K562 (cell line): ENCODE results near the gene CDS1. TPM values are rescaled to one million over a fixed set of nuclear protein-coding genes. Genes with fewer than 3 reads are reported as not detected.

Experiments
- ATAC-seq: fragments of 200-7000 bp; cut with Tn5 transposase; 3 replicates; pipeline ENCODE4 v1.9.1; 2020; ENCODE audit warnings: moderate library complexity
- BruUV-seq: library from RNA; stranded (reverse); fragments of 400-500 nt; replicated peaks from 2 replicates; lab custom pipeline; 2021; lab: Mats Ljungman, UMichigan
- CTCF ChIA-PET: fragments of 300-600 bp; formaldehyde crosslinking; extraction: SDS; loops from one replicate; lab custom pipeline; 2021; ENCODE audit warnings: low intra/inter-chr PET ratio; lab: Yijun Ruan, JAX
- POLR2A ChIA-PET: fragments of 300-600, 350-650 bp; sonication (Branson Sonifier 250); formaldehyde crosslinking; extraction: SDS; loops from one replicate; lab custom pipeline; 2021; ENCODE audit warnings: antibody characterized with exemption, inconsistent platforms; lab: Yijun Ruan, JAX
- DNase-seq, 4 experiments: peaks; one replicate each; pipeline versions ENCODE4 v3.0.0 to v3.0.0-alpha.2; 2011 to 2018; ENCODE audit warnings: low spot score in 3 of 4, mixed read lengths in 3 of 4; ENCODE audit errors: extremely low read depth in 1 of 4
- FAIRE-seq: peaks from 2 replicates; lab custom pipeline; 2011; peaks lifted over from hg19 to GRCh38; lab: Jason Lieb, UNC
- H2AFZ ChIP-seq: 2 replicates; pipeline ENCODE4 v1.6.0; 2011; ENCODE audit warnings: low read depth, low read length, control low read depth, inconsistent platforms
- H3K27ac ChIP-seq: fragments of 200-600 bp; 3 replicates; pipeline ENCODE4 v1.8.0; 2011; ENCODE audit warnings: low read depth, mild to moderate bottlenecking, control low read depth, inconsistent platforms, low read length, moderate library complexity, mixed read lengths; ENCODE audit errors: extremely low read depth
- H3K27me3 ChIP-seq, 2 experiments: fragments of 300-600 bp in 1 of 2; 2 replicates in 1 of 2; 3 replicates in 1 of 2; pipeline versions ENCODE4 v1.6.0 to v1.8.0; 2011; ENCODE audit warnings: inconsistent platforms in 2 of 2, low read length in 2 of 2, mild to moderate bottlenecking in 1 of 2, mixed read lengths in 1 of 2, moderate library complexity in 1 of 2; ENCODE audit not compliant: control insufficient read depth in 2 of 2, insufficient read depth in 2 of 2
- H3K36me3 ChIP-seq: fragments of 300-600 bp; 3 replicates; pipeline ENCODE4 v1.8.0; 2011; ENCODE audit warnings: mild to moderate bottlenecking, low read length, inconsistent platforms; ENCODE audit not compliant: control insufficient read depth, insufficient read depth
- H3K4me1 ChIP-seq, 2 experiments: fragments of 200-600 bp in 1 of 2; replicated peaks in 1 of 2; 2 replicates in 1 of 2; 3 replicates in 1 of 2; pipeline versions ENCODE4 v1.5.1 to v1.8.0; 2011; ENCODE audit warnings: inconsistent platforms in 2 of 2, low read length in 2 of 2, mild to moderate bottlenecking in 1 of 2, mixed read lengths in 1 of 2, moderate library complexity in 1 of 2; ENCODE audit not compliant: control insufficient read depth in 2 of 2, insufficient read depth in 2 of 2
- H3K4me2 ChIP-seq: 2 replicates; pipeline ENCODE4 v1.6.1; 2011; ENCODE audit warnings: low read length, control low read depth, inconsistent platforms, mixed read lengths; ENCODE audit not compliant: insufficient read depth
- H3K4me3 ChIP-seq: fragments of 200-600 bp; sonication (generic), shearing (Covaris generic); 2 replicates; pipeline ENCODE4 v1.5.1; 2016; ENCODE audit warnings: control low read depth, inconsistent platforms
- H3K79me2 ChIP-seq: fragments of 200-600 bp; 3 replicates; pipeline ENCODE4 v1.8.0; 2011; ENCODE audit warnings: low read length, inconsistent platforms; ENCODE audit not compliant: control insufficient read depth, insufficient read depth
- H3K9ac ChIP-seq, 2 experiments: 2 replicates each; pipeline versions ENCODE4 v1.6.0 to v1.6.1; 2011; ENCODE audit warnings: low read depth in 2 of 2, low read length in 2 of 2, control low read depth in 1 of 2, inconsistent platforms in 1 of 2, mild to moderate bottlenecking in 1 of 2, mixed read lengths in 1 of 2; ENCODE audit not compliant: insufficient read depth in 1 of 2
- H3K9me1 ChIP-seq: one replicate; pipeline ENCODE4 v1.6.0; 2011; ENCODE audit warnings: inconsistent platforms, mild to moderate bottlenecking, low read length, moderate library complexity; ENCODE audit not compliant: control insufficient read depth, insufficient read depth
- H3K9me3 ChIP-seq: replicated peaks from 2 replicates; pipeline ENCODE4 v1.5.1; 2011; ENCODE audit warnings: low read depth, low read length, inconsistent platforms; ENCODE audit not compliant: control insufficient read depth, insufficient read depth
- H4K20me1 ChIP-seq: replicated peaks from 2 replicates; pipeline ENCODE4 v1.6.1; 2011; ENCODE audit warnings: low read length, inconsistent platforms, mixed read lengths; ENCODE audit not compliant: control insufficient read depth, insufficient read depth
- ATF3 ChIP-seq, 2 experiments: fragments of 450-650 bp in 1 of 2; sonication (generic) in 1 of 2; formaldehyde crosslinking in 1 of 2; IDR thresholded peaks in 1 of 2; conservative IDR thresholded peaks in 1 of 2; 2 replicates each; pipeline versions ENCODE4 v1.6.1 to v1.8.1; 2016 to 2023; ENCODE audit warnings: mild to moderate bottlenecking in 2 of 2, moderate library complexity in 2 of 2, inconsistent platforms in 1 of 2, missing genetic modification reagents in 1 of 2
- BDP1 ChIP-seq: IDR thresholded peaks from 3 replicates; pipeline ENCODE4 v1.6.1; 2011; ENCODE audit not compliant: insufficient read length, insufficient read depth
- CBFA2T2 ChIP-seq: fragments of 450-650 bp; conservative IDR thresholded peaks from 2 replicates; pipeline ENCODE4 v1.6.1; 2017; ENCODE audit warnings: mild to moderate bottlenecking
- CHD1 ChIP-seq: fragments of 200-600 bp; sonication (generic); IDR thresholded peaks from one replicate; pipeline ENCODE4 v1.6.1; 2012; ENCODE audit warnings: mild to moderate bottlenecking, moderate library complexity, low read length, inconsistent platforms
- E2F6 ChIP-seq, 2 experiments: IDR thresholded peaks; 2 replicates each; pipeline ENCODE4 v1.6.1; 2011; ENCODE audit warnings: borderline replicate concordance in 1 of 2, control low read depth in 1 of 2, low read depth in 1 of 2, low read length in 1 of 2, mild to moderate bottlenecking in 1 of 2, mixed read lengths in 1 of 2, moderate library complexity in 1 of 2; ENCODE audit not compliant: insufficient read depth in 1 of 2, insufficient read length in 1 of 2, poor library complexity in 1 of 2, severe bottlenecking in 1 of 2; ENCODE audit errors: extremely low read depth in 1 of 2
- HNRNPK ChIP-seq: fragments of 200-400 bp; formaldehyde crosslinking; IDR thresholded peaks from one replicate; pipeline ENCODE4 v1.6.1; 2018; ENCODE audit warnings: mild to moderate bottlenecking, low read depth, low read length; ENCODE audit not compliant: poor library complexity, severe bottlenecking
- KAT8 ChIP-seq: fragments of 450-650 bp; IDR thresholded peaks from 2 replicates; pipeline ENCODE4 v1.6.1; 2016; ENCODE audit warnings: low read depth, mild to moderate bottlenecking
- RBBP5 ChIP-seq: fragments of 200-600 bp; sonication (generic); IDR thresholded peaks from 2 replicates; pipeline ENCODE4 v1.6.1; 2012; ENCODE audit warnings: borderline replicate concordance, mild to moderate bottlenecking, low read length, control low read depth, inconsistent platforms; ENCODE audit not compliant: insufficient read depth, poor library complexity, severe bottlenecking
- RBM25 ChIP-seq: fragments of 200-400 bp; formaldehyde crosslinking; IDR thresholded peaks from 2 replicates; pipeline ENCODE4 v1.6.1; 2018; ENCODE audit warnings: low read length, low read depth, moderate library complexity; ENCODE audit not compliant: severe bottlenecking
- RBM39 ChIP-seq: fragments of 200-400 bp; formaldehyde crosslinking; optimal IDR thresholded peaks from 2 replicates; pipeline ENCODE3; 2018; ENCODE audit warnings: low read depth, low read length
- SRSF9 ChIP-seq: fragments of 200-400 bp; formaldehyde crosslinking; IDR thresholded peaks from 2 replicates; pipeline ENCODE4 v1.6.1; 2017; ENCODE audit warnings: low read depth, low read length, borderline replicate concordance
- TAF7 ChIP-seq: fragments of 450-650 bp; IDR thresholded peaks from 2 replicates; pipeline ENCODE4 v1.6.1; 2016; ENCODE audit warnings: missing genetic modification characterization, missing compliant biosample characterization
- TEAD1 ChIP-seq, 2 experiments: fragments of 450-650 bp in 1 of 2; sonication (generic) in 1 of 2; formaldehyde crosslinking; IDR thresholded peaks; 2 replicates each; pipeline versions ENCODE4 v1.4.0 to v1.8.0; 2020 to 2022; ENCODE audit warnings: mild to moderate bottlenecking in 2 of 2, missing genetic modification reagents in 1 of 2
- ZNF197 ChIP-seq: fragments of 200-800 bp; sonication (Bioruptor generic); IDR thresholded peaks from 2 replicates; pipeline ENCODE4 v1.6.1; 2016; ENCODE audit warnings: low read depth, missing genetic modification characterization, missing compliant biosample characterization
- ZNF644 ChIP-seq: fragments of 200-800 bp; sonication (Bioruptor generic); IDR thresholded peaks from 2 replicates; pipeline ENCODE4 v1.6.1; 2016; ENCODE audit warnings: low read depth, missing genetic modification characterization, missing compliant biosample characterization
- ZNF707 ChIP-seq: fragments of 250-450 bp; sonication (Bioruptor Pico); conservative IDR thresholded peaks from 2 replicates; pipeline ENCODE4 v1.8.0; 2022; ENCODE audit warnings: inconsistent platforms, mild to moderate bottlenecking, moderate library complexity
- WGBS: fragments of 100-300 bp; shearing (Covaris generic); methylation state at CpG from one replicate; pipeline ENCODE4 v1.1.6; 2016; ENCODE audit warnings: low coverage, mixed read lengths; ENCODE audit not compliant: insufficient coverage; ENCODE audit errors: missing lambda C conversion rate; 5-methylcytosine and 5-hydroxymethylcytosine counted together
- in situ Hi-C: fragments of 300-500 bp; cut with MboI; formaldehyde crosslinking; loops from 4 replicates; pipeline ENCODE4 v1.15.0; 2018; ENCODE audit warnings: inconsistent platforms, mixed read lengths
- intact Hi-C: fragments of 100-400 bp; cut with micrococcal nuclease; formaldehyde crosslinking; loops from 2 replicates; pipeline ENCODE4 v1.14.2; 2022
- polyA plus RNA-seq, 8 experiments: library from polyadenylated mRNA; depleted of rRNA in 4 of 8; stranded (reverse) in 5 of 8; unstranded in 3 of 8; fragments of >200 nt; fragmentation: Nextera tagmentation in 2 of 8; fragmentation: Illumina TruSeq in 1 of 8; extraction: Ambion mirVana in 2 of 8; extraction: Trizol in 1 of 8; gene quantifications; 2 replicates each; pipeline versions ENCODE4 v1.2.1 to v1.2.3, GENCODE V29; 2011 to 2014; ENCODE audit warnings: inconsistent platforms in 1 of 8, missing spikeins in 1 of 8
- total RNA-seq, 7 experiments: library from RNA; depleted of rRNA in 6 of 7; stranded (reverse); fragments of >200 nt in 6 of 7; fragmentation: Illumina TruSeq in 2 of 7; extraction: Trizol in 2 of 7; gene quantifications; 2 replicates each; pipeline versions ENCODE4 v1.2.1 to v1.2.3, GENCODE V29; 2011 to 2021; ENCODE audit warnings: low replicate concordance in 1 of 7

Gene CDS1
- total and polyA plus RNA-seq, 9 of the 15 experiments (the other 6 are each of a cell fraction or from before 2014, with no cell fraction given) = 0.04 to 0.42 (median 0.15) TPM

- H2AFZ ChIP-seq = no peak overlapping the region
- no TSS peak for BruUV-seq
- ChIA-PET CTCF (no interaction called here), POLR2A (interaction anchor here (0.6 kb wide), 1 partner anchor 307 kb away, joined by 5 read pairs; no protein-coding TSS in a partner anchor)
- DNase-seq = no peak
- H4K20me1 ChIP-seq = no peaks in the 10 kb centered on the region
- intact Hi-C loops = no loop called here
- H3K4me1 ChIP-seq = peaks cover 0 to 14% of the 10 kb centered on the region in 2 experiments; a peak in 4 of 5 replicates
- no peak overlapping the region for H3K9ac ChIP-seq
- in situ Hi-C loops = no loop called here
- H3K27ac ChIP-seq = no peak overlapping the region
- H3K4me2 ChIP-seq = no peak overlapping the region
- H3K36me3 ChIP-seq = no peaks in the 10 kb centered on the region
- H3K79me2 ChIP-seq = no peaks in the 10 kb centered on the region
- no peaks in the 10 kb centered on the region for H3K27me3 ChIP-seq
- H3K9me3 ChIP-seq = no peaks in the 10 kb centered on the region
- WGBS = 51% methylated on average over 5 of the region's 5 CpGs
- no peak for FAIRE-seq
- H3K9me1 ChIP-seq = no peaks in the 10 kb centered on the region
- H3K4me3 ChIP-seq = no peak overlapping the region
- no peak for ATAC-seq
- TF ChIP-seq RBM25 = no peak
- TF ChIP-seq TEAD1 (CRISPR knock-in tag; IDR thresholded peaks at IDR 0.05) = no peak
- TF ChIP-seq HNRNPK = no peak
- no peak for TF ChIP-seq ZNF644
- no peak for TF ChIP-seq TAF7
- TF ChIP-seq ZNF707 = no peak
- no peak for TF ChIP-seq E2F6 (IDR thresholded peaks at IDR 0.05; ENCODE audit: borderline replicate concordance in 1 of 2, extremely low read depth in 1 of 2, insufficient read depth in 1 of 2, insufficient read length in 1 of 2, low read depth in 1 of 2, low read length in 1 of 2, poor library complexity in 1 of 2, severe bottlenecking in 1 of 2)
- no peak for TF ChIP-seq RBBP5
- TF ChIP-seq KAT8 = no peak
- TF ChIP-seq ZNF197 = no peak
- no peak for TF ChIP-seq BDP1
- no peak for TF ChIP-seq CHD1
- TF ChIP-seq CBFA2T2 = no peak
- TF ChIP-seq RBM39 = no peak
- TF ChIP-seq SRSF9 = no peak
- no peak for TF ChIP-seq ATF3 (IDR thresholded peaks at IDR 0.05)
- no peak for TF ChIP-seq ATF3 (CRISPR knock-in tag; conservative IDR thresholded peaks at IDR 0.05)
Measured at GRCh38 chr4:84677995-84678394, 95.1 kb downstream of the CDS1 start.
